ENCODE results near the gene COL9A3.

GRCh38 chr20:62807444-62808210 lies 9.2 kb upstream of the COL9A3 start:
- no peak for TF ChIP-seq CTCF (IDR thresholded peaks at IDR 0.05; ENCODE audit: low read length)
- no peak for TF ChIP-seq EZH2 (optimal IDR thresholded peaks at IDR 0.05; ENCODE audit: low read depth, low read length)
- no peak for TF ChIP-seq EZH2phosphoT487 (IDR thresholded peaks at IDR 0.05; ENCODE audit: low read length)

Data from MM.1S (cell line).